HG03103 (cell line): ENCODE data around the gene SORCS2.
"Not testable (repeated sequence)": the region's sequence is repeated elsewhere in the genome, so short reads cannot be mapped to it uniquely, and the experiment has no call there.

Source experiments
- ATAC-seq: cut with Tn5 transposase; IDR thresholded peaks from one replicate; pipeline ENCODE4 v1.9.1; 2021; ENCODE audit warnings: low read depth; ENCODE audit not compliant: unreplicated experiment

The SORCS2 gene

DNA sequence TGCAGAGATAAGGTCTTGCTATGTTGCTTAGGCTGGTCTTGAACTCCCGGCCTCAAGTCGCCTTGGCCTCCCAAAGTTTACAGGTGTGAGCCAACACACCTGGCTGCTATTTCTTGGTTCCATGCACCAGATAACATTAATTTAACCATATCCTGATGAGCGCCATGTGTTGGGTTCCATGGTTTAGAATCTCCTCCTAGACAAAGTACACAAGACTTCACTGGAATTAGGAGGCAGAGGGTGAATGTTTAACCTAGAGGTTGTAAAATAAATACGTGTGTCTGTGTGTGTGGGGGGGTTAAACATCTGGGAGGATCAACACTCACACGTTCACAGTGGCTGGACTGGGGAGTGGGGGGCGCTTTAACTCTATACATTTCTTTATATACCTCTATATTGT, 32.4 kb upstream of the SORCS2 start:
- ATAC-seq, result no peak

- ATAC-seq, result no peak
Measured at GRCh38 chr4:7160439-7160838, 31.9 kb upstream of the SORCS2 start.

DNA sequence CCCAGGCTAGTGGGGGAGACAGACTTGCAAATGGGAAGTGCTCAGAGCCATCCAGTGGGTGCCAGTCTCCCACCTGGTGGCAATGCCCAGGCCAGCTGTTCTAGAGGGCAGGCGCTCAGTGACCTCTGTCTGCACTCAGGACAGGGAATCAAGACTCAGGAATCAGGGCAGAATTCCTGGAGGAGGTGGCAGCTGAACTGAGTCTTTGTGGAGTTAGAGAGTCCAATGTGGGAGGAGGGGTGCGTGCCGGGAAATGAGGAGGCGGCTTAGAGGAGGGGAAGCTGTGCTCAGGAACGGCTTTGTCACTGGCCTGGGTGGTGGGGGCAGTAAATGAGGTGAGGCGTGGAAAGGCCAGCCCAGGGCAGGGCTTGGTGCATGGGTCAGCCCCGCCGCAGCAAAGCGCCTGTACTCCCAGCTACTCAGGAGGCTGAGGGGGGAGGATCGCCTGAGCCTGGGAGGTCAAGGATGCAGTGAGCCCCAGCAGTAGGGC, 31.3 kb upstream of the SORCS2 start:
- no peak for ATAC-seq

DNA sequence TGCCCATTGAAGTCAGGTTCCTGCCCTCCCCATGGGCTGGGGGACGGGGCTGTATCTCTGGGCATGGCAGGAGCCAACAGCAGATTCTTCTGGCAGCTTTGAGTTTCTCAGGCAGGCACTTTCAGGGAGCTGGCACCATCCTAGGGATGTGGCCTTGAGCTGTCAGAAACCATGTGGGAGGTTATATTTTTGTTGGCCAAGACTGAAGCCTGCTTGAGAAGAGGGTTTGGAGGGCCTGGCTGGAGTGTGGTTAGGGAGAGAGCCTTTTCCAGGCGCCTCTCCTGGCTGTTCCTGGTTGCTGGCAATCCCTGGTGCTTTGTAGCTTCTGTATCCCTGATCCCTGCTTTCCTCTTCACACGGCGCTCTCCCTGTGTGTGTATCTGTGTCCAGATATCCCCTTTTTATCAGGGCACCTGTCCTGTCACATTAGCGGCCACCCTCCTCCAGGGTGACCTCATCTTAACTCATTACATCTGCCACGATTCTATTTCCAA, 30.6 kb upstream of the SORCS2 start:
- ATAC-seq, result no peak

GRCh38 chr4:7165056-7165873, 27.1 kb upstream of the SORCS2 start:
- ATAC-seq, result not testable (repeated sequence)

GRCh38 chr4:7165874-7166201, 26.5 kb upstream of the SORCS2 start:
- ATAC-seq, result no peak

DNA sequence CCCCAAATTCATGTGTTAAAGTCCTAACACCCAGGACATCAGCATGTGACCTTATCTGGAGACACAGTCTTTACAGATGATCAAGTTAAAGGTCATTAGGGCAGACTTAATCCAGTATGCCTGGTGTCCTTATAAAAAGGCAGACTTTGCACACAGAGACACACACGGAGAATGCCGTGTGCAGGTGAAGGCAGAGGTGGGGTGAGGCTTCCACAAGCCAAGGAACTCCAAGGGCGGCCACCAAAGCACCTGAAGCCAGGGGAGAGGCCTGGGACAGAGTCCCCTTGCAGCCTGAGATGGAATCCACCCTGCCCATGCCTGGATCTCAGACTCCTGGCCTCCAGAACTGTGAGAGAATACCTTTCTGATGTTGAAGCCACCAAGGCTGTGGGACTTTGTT, 26.1 kb upstream of the SORCS2 start:
- ATAC-seq, result no peak

- ATAC-seq, result no peak
Measured at GRCh38 chr4:7166981-7167700, 25.2 kb upstream of the SORCS2 start.

DNA sequence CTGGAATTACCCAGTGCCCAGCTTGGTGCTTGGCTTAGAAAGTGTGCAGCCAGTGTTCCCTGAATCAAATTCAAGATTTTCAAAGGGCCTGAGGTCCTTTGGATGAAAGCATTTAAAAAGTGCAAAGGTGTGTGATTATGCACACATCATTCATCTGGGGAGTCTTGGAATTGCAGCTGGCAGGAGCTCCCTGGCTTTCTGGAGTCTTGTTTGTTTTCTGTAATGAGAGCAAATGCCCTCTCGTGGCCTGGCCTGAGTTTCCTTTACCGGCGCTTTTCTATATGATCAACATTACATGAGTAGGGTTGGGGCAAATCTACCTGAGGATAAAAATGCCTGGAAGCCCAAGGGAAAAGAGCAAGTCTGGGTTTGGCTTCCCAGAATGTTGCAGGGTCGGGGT, 24.6 kb upstream of the SORCS2 start:
- no peak for ATAC-seq

GRCh38 chr4:7168106-7168505, 24.2 kb upstream of the SORCS2 start:
- ATAC-seq, result no peak

DNA sequence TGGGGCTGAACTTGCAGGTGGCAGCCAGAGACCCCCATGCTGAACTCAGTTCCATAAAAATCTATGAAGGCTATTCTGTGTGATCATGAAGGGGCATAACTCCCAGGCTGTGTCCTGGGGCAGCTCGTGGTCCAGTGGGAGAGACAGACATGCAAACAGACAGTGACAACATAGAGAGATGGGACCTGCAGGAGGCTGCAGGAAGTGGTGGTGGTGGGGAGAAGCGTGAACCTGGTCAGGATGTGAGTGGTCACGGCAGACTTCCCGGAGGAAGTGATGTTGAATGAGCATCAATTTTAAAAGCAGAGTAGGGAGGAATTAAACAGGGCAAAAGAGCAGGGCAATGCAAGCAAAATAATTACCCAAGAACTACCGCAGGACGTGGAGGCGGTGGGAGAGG, 23.2 kb upstream of the SORCS2 start:
- no peak for ATAC-seq

DNA sequence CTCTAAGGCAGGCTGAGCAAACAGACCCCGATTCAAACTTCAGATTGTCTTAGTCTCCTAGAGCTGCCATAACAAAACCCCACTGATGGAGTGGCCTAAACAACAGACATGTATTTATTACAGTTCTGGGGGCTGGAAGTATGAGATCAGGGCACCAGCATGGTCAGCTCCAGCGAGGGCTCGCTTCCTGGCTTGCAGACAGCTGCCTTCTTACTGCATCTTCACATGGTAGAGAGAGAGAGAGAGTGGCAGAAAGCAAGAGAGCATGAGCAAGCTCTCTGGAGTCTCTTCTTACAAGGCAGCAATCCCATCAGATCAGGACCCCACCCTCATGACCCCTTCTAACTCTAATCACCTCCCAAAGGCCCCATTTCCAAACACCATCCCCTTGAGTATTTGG, 22.3 kb upstream of the SORCS2 start:
- no peak for ATAC-seq

DNA sequence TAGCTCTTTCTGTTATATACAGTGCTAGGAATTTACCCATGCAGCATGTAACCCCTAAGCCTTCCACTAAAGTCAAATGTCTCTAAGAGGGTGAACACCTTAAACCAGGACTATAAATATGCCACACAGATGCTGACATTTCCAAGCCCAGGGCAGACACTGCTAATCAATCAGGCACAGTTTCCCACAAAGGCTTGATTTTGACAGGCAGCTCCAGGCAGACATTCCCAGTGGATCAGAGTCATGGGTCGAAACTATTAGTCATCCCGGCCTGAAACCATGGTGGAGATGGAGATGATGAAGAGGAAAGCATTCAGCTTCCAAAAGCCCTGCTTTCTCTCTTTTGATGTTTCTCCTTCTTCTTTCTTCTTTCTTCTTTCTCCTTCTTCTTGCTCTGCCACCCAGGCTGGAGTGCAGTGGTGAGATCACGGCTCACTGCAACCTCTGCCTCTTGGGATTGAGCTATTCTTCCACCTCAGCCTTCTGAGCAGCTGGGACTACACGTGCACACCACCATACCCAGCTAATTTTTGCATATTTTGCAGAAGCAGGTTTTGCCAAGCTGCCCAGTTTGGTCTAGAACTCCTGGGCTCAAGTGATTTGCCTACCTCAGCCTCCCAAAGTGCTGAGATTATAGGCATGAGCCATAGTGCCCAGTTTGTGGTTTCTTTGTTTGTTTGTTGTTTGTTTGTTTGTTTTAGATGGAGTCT, 21.0 kb upstream of the SORCS2 start:
- no peak for ATAC-seq

GRCh38 chr4:7172508-7172907, 19.8 kb upstream of the SORCS2 start:
- no peak for ATAC-seq

GRCh38 chr4:7172946-7173345, 19.4 kb upstream of the SORCS2 start:
- no peak for ATAC-seq

DNA sequence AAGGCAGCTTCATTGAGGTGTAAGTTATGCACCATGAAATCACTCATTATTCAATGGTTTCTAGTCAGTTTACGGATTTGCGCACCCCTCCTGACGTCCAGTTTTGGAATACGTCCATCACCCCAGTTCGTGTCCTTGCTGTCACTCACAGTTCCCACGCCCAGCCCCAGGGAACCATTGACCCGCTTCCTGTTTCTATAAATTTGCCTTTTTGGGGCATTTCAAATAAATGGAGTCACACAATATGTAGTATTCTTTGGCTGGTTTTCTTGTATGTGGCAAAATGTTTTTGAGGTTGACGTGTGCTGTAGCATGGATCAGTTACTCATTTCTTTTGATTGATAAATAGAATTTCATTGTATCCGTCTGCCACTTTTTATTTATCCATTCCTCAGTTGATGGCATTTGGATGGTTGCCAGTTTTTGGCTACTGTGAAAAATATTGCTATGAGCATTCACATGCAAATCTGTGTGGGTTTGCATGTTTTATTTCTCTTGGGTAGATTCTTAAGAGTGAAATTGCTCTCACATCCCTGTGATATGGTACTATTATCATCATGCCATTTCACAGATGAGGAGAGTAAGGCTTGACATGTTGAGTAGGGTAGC, 18.4 kb upstream of the SORCS2 start:
- ATAC-seq, result no peak

- ATAC-seq, result no peak
Measured at GRCh38 chr4:7179158-7179557, 13.2 kb upstream of the SORCS2 start.

GRCh38 chr4:7180938-7181337, 11.4 kb upstream of the SORCS2 start:
- no peak for ATAC-seq

GRCh38 chr4:7182616-7183015, 9.7 kb upstream of the SORCS2 start:
- no peak for ATAC-seq

DNA sequence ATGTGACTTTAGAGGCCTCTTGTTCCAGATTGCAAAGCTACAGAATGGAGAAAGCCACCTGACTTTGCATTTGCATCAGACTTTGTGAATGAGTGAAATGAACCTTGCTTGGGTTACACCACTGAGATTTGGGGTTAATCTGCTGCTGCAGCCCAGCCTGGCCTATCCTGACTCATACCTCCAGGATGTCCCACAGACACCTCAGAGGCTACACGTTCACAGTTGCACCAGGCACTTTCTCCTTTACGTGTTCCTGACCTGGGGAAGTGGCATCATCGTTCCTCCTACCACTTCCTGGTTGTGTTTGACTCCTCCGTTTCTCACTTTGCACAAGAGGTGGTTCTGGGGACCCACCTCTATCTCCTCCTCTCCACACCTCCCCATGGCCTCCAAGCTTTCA, 9.2 kb upstream of the SORCS2 start:
- no peak for ATAC-seq
